IMR-90 (cell line): ENCODE measurements around the gene SUSD1. TPM values are rescaled to one million over a fixed set of nuclear protein-coding genes. Genes with fewer than 3 reads are reported as not detected.

Experiments
- ATAC-seq: fragments of 200-7000 bp; cut with Tn5 transposase; 2 replicates; pipeline ENCODE4 v1.9.1; 2020; ENCODE audit warnings: low read depth, mild to moderate bottlenecking, moderate library complexity
- BruUV-seq: library from RNA; stranded (reverse); fragments of 400-500 nt; replicated peaks from 2 replicates; lab custom pipeline; 2021; lab: Mats Ljungman, UMichigan
- CTCF ChIA-PET: fragments of 300-600 bp; formaldehyde crosslinking; extraction: SDS; loops from one replicate; lab custom pipeline; 2021; ENCODE audit warnings: antibody characterized with exemption; lab: Yijun Ruan, JAX
- POLR2A ChIA-PET: fragments of 300-600 bp; sonication (Branson Sonifier 250); formaldehyde crosslinking; loops from one replicate; lab custom pipeline; 2022; ENCODE audit warnings: antibody characterized with exemption; ENCODE audit not compliant: unreplicated experiment; lab: Charles Lee
- DNase-seq: peaks from one replicate; pipeline ENCODE4 v3.0.0; 2013
- H2AFZ ChIP-seq: replicated peaks from 2 replicates; pipeline ENCODE3; 2013; ENCODE audit warnings: low read length, mild to moderate bottlenecking; ENCODE audit not compliant: poor library complexity
- H2AK5ac ChIP-seq: 2 replicates; pipeline ENCODE4 v1.6.1; 2013; ENCODE audit warnings: low read depth, low read length, inconsistent platforms
- H2AK9ac ChIP-seq: replicated peaks from 2 replicates; pipeline ENCODE3; 2013; ENCODE audit warnings: mild to moderate bottlenecking, low read depth, low read length, moderate library complexity; ENCODE audit not compliant: poor library complexity
- H2BK120ac ChIP-seq: 2 replicates; pipeline ENCODE4 v1.6.1; 2013; ENCODE audit warnings: low read depth, low read length, inconsistent platforms
- H2BK15ac ChIP-seq: 3 replicates; pipeline ENCODE4 v1.6.1; 2013; ENCODE audit warnings: low read depth, low read length, inconsistent platforms
- H2BK20ac ChIP-seq: 2 replicates; pipeline ENCODE4 v1.6.1; 2013; ENCODE audit warnings: low read depth, mild to moderate bottlenecking, inconsistent platforms, low read length, moderate library complexity
- H2BK5ac ChIP-seq: 2 replicates; pipeline ENCODE4 v1.6.1; 2013; ENCODE audit warnings: mild to moderate bottlenecking, low read depth, low read length, inconsistent platforms; ENCODE audit not compliant: poor library complexity, severe bottlenecking
- H3K14ac ChIP-seq: replicated peaks from 2 replicates; pipeline ENCODE4 v1.6.1; 2013; ENCODE audit warnings: low read depth, low read length, inconsistent platforms
- H3K18ac ChIP-seq: 2 replicates; pipeline ENCODE4 v1.6.1; 2013; ENCODE audit warnings: low read depth, low read length, control low read depth
- H3K23ac ChIP-seq: 2 replicates; pipeline ENCODE4 v1.6.1; 2013; ENCODE audit warnings: low read depth, low read length, inconsistent platforms
- H3K27ac ChIP-seq: 2 replicates; pipeline ENCODE4 v1.5.1; 2013; ENCODE audit warnings: mild to moderate bottlenecking, control low read depth, low read length; ENCODE audit not compliant: insufficient read depth
- H3K27me3 ChIP-seq: 2 replicates; pipeline ENCODE4 v1.6.1; 2013; ENCODE audit warnings: low read length; ENCODE audit not compliant: control insufficient read depth, insufficient read depth
- H3K36me3 ChIP-seq: 2 replicates; pipeline ENCODE4 v1.6.1; 2013; ENCODE audit warnings: low read length, mixed read lengths; ENCODE audit not compliant: control insufficient read depth, insufficient read depth
- H3K4ac ChIP-seq: 2 replicates; pipeline ENCODE4 v1.6.1; 2013; ENCODE audit warnings: low read depth, low read length, inconsistent platforms
- H3K4me1 ChIP-seq: 2 replicates; pipeline ENCODE4 v1.6.1; 2013; ENCODE audit warnings: low read length, mixed read lengths; ENCODE audit not compliant: control insufficient read depth, insufficient read depth
- H3K4me2 ChIP-seq: 2 replicates; pipeline ENCODE4 v1.6.1; 2013; ENCODE audit warnings: low read depth, mild to moderate bottlenecking, control low read depth, low read length, moderate library complexity
- H3K4me3 ChIP-seq: 2 replicates; pipeline ENCODE4 v1.5.1; 2013; ENCODE audit warnings: low read depth, mild to moderate bottlenecking, control low read depth, low read length, moderate library complexity; ENCODE audit not compliant: insufficient read depth
- H3K56ac ChIP-seq: 2 replicates; pipeline ENCODE4 v1.6.1; 2013; ENCODE audit warnings: low read length, inconsistent platforms; ENCODE audit not compliant: insufficient read depth; ENCODE audit errors: extremely low read depth
- H3K79me1 ChIP-seq, 2 experiments: 2 replicates each; pipeline ENCODE4 v1.6.1; 2013; ENCODE audit warnings: low read length in 2 of 2, inconsistent platforms in 1 of 2, low read depth in 1 of 2
- H3K9ac ChIP-seq: 2 replicates; pipeline ENCODE4 v1.6.1; 2013; ENCODE audit warnings: low read depth, low read length, control low read depth
- H3K9me1 ChIP-seq: 2 replicates; pipeline ENCODE4 v1.6.1; 2013; ENCODE audit warnings: low read length, inconsistent platforms; ENCODE audit not compliant: insufficient read depth
- H3K9me3 ChIP-seq: 2 replicates; pipeline ENCODE4 v1.6.1; 2013; ENCODE audit warnings: low read length; ENCODE audit not compliant: control insufficient read depth, insufficient read depth
- H4K20me1 ChIP-seq: 2 replicates; pipeline ENCODE4 v1.6.1; 2013; ENCODE audit warnings: low read length, inconsistent platforms; ENCODE audit not compliant: insufficient read depth
- H4K5ac ChIP-seq: 2 replicates; pipeline ENCODE4 v1.6.1; 2013; ENCODE audit warnings: mild to moderate bottlenecking, low read depth, low read length, control low read depth
- H4K8ac ChIP-seq, 2 experiments: 2 replicates each; pipeline ENCODE4 v1.6.1; 2013; ENCODE audit warnings: low read depth in 2 of 2, low read length in 2 of 2, control low read depth in 1 of 2, inconsistent platforms in 1 of 2
- H4K91ac ChIP-seq: 2 replicates; pipeline ENCODE4 v1.6.1; 2013; ENCODE audit warnings: low read depth, low read length, inconsistent platforms; ENCODE audit not compliant: insufficient read depth
- BHLHE40 ChIP-seq: fragments of 150-350 bp; IDR thresholded peaks from 2 replicates; pipeline ENCODE4 v1.6.1; 2016; ENCODE audit warnings: mild to moderate bottlenecking, low read depth, low read length
- MXI1 ChIP-seq: IDR thresholded peaks from 2 replicates; pipeline ENCODE4 v1.6.1; 2012; ENCODE audit warnings: low read depth, mild to moderate bottlenecking, low read length, moderate library complexity, borderline replicate concordance
- RFX5 ChIP-seq: IDR thresholded peaks from 2 replicates; pipeline ENCODE4 v1.8.0; 2012; ENCODE audit warnings: low read depth, mild to moderate bottlenecking, low read length, moderate library complexity
- SMC3 ChIP-seq: fragments of 150-350 bp; IDR thresholded peaks from 2 replicates; pipeline ENCODE4 v1.6.1; 2016; ENCODE audit warnings: low read depth, mild to moderate bottlenecking, antibody characterized with exemption, low read length, moderate library complexity
- WGBS, 2 experiments: methylation state at CpG; one replicate each; pipeline versions ENCODE4 v1.1.5 to v1.1.7; 2013; ENCODE audit warnings: missing lambda C conversion rate in 2 of 2; ENCODE audit not compliant: insufficient read length in 1 of 2; ENCODE audit errors: extremely low coverage in 2 of 2; 5-methylcytosine and 5-hydroxymethylcytosine counted together
- dilution Hi-C: fragments of 300-500 bp; cut with HindIII; formaldehyde crosslinking; loops from one replicate; pipeline ENCODE4 v1.14.3; 2018; ENCODE audit warnings: low sequenced_read_pairs; ENCODE audit not compliant: unreplicated experiment
- in situ Hi-C: fragments of 300-500 bp; cut with MboI; formaldehyde crosslinking; loops from 3 replicates; pipeline ENCODE4 v1.14.3; 2019; ENCODE audit warnings: low sequenced_read_pairs, inconsistent platforms, mixed read lengths
- intact Hi-C: fragments of 100-400 bp; cut with micrococcal nuclease; formaldehyde crosslinking; loops from 2 replicates; pipeline ENCODE4 v1.10.0; 2022
- polyA plus RNA-seq, 3 experiments: library from polyadenylated mRNA; depleted of rRNA; stranded (reverse); fragments of >200 nt; gene quantifications; 2 replicates each; pipeline ENCODE4 v1.2.3, GENCODE V29; 2012; ENCODE audit warnings: low replicate concordance in 1 of 3
- total RNA-seq: library from RNA; depleted of rRNA; stranded (reverse); fragments of >200 nt; gene quantifications from 2 replicates; pipeline ENCODE4 v1.2.3, GENCODE V29; 2012

Gene SUSD1
- total and polyA plus RNA-seq, 2 of the 4 experiments (the other 2 are of a cell fraction), result 4.0 to 4.7 TPM

DNA sequence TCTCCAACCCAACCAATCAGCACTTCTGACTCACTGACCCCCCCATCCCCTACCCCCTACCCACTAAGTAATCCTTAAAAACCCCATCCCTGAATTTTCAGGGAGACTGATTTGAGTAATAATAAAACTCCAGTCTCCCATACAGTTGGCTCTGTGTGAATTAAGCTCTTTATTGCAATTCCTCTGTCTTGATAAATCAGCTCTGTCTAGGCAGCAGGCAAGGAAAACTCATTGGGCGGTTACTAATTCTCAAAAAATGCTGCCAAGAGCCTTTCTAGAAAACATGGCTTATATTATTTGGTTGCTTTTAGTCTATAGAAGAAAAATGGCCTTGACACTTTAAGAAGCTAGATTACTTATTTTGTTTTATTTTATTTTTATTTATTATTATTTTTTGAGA is 131.7 kb downstream of the SUSD1 start:
- peaks cover 22% of the 10 kb centered on the region for H3K9me1 ChIP-seq
- H4K91ac ChIP-seq, result peak overlapping the region; percentile 98
- H3K36me3 ChIP-seq, result no peaks in the 10 kb centered on the region
- H2AK9ac ChIP-seq, result no peak overlapping the region
- H3K14ac ChIP-seq, result peak overlapping the region; percentile 98
- no peaks in the 10 kb centered on the region for H4K20me1 ChIP-seq
- H2BK120ac ChIP-seq, result peak overlapping the region; percentile 100
- peaks cover 6% of the 10 kb centered on the region; the same call in 1 of the 2 replicates for H3K9me3 ChIP-seq
- no TSS peak for BruUV-seq
- H2BK20ac ChIP-seq, result peak overlapping the region; percentile 99
- H3K4ac ChIP-seq, result peak overlapping the region; percentile 100
- no CpG with 5 or more reads among the region's 1 CpG for whole genome bisulfite sequencing, 2 experiments
- in situ Hi-C loops (no loop called here), dilution Hi-C loops (no loop called here), intact Hi-C loops (no loop called here)
- H3K27me3 ChIP-seq, result no peaks in the 10 kb centered on the region
- peak overlapping the region; percentile 100 for H2BK5ac ChIP-seq
- peak overlapping the region; percentile 92 for H3K18ac ChIP-seq
- CTCF ChIA-PET, result interaction anchor here (2.4 kb wide), 1 partner anchor 18 kb away, joined by 6 read pairs; no protein-coding TSS in a partner anchor
- no peak overlapping the region for H2AFZ ChIP-seq
- H3K4me2 ChIP-seq, result no peak overlapping the region
- no peak for ATAC-seq
- peak overlapping the region; percentile 31; the same call in 1 of the 2 replicates for H3K9ac ChIP-seq
- H4K8ac ChIP-seq, result peak overlapping the region; percentile 72 to 98
- peak overlapping the region; percentile 91 for H3K27ac ChIP-seq
- H3K23ac ChIP-seq, result peak overlapping the region; percentile 95; the same call in 1 of the 2 replicates
- H2BK15ac ChIP-seq, result peak overlapping the region; percentile 94
- peak overlapping the region; percentile 97 for H2AK5ac ChIP-seq
- H3K4me3 ChIP-seq, result no peak overlapping the region
- H4K5ac ChIP-seq, result peak overlapping the region; percentile 99
- TF ChIP-seq BHLHE40 (no peak), RFX5 (no peak), MXI1 (no peak), SMC3 (no peak)
- DNase-seq, result peak; percentile 57
- POLR2A ChIA-PET, result no interaction called here
- H3K56ac ChIP-seq, result peak overlapping the region; percentile 85; the same call in 1 of the 2 replicates
- H3K79me1 ChIP-seq, result peaks cover 17 to 45% of the 10 kb centered on the region in 2 experiments
- peaks cover 27% of the 10 kb centered on the region for H3K4me1 ChIP-seq
